Measurements from ENCODE around the gene ARRB1.
"Not testable (repeated sequence)": the region's sequence is repeated elsewhere in the genome, so short reads cannot be mapped to it uniquely, and the experiment has no call there.

The ARRB1 gene

GRCh38 chr11:75369560-75370255 is 18.2 kb upstream of the ARRB1 start:
- DNase-seq: no peak

GRCh38 chr11:75366826-75367225 is 15.4 kb upstream of the ARRB1 start:
- not testable (repeated sequence) for DNase-seq

GRCh38 chr11:75365711-75366181 is 14.3 kb upstream of the ARRB1 start:
- DNase-seq: no peak

- DNase-seq: not testable (repeated sequence)
Observed at GRCh38 chr11:75362285-75362684, 10.8 kb upstream of the ARRB1 start.

- no peak for DNase-seq
Observed at GRCh38 chr11:75356613-75357012, 5.2 kb upstream of the ARRB1 start.

GRCh38 chr11:75355051-75355450 is 3.6 kb upstream of the ARRB1 start:
- no peak for DNase-seq

GRCh38 chr11:75352588-75353206 is 1.2 kb upstream of the ARRB1 start:
- DNase-seq: no peak

GRCh38 chr11:75351791-75352587 is 528 bp upstream of the ARRB1 start:
- peak; percentile 58 for DNase-seq

- peak; percentile 20 for DNase-seq
Observed at GRCh38 chr11:75350743-75351540, 519 bp downstream of the ARRB1 start.

- no peak for DNase-seq
Observed at GRCh38 chr11:75350122-75350742, 1.2 kb downstream of the ARRB1 start.

- no peak for DNase-seq
Observed at GRCh38 chr11:75349521-75350116, 1.8 kb downstream of the ARRB1 start.

- DNase-seq: no peak
Observed at GRCh38 chr11:75347781-75348566, 3.5 kb downstream of the ARRB1 start.

- DNase-seq: no peak
Observed at GRCh38 chr11:75346912-75347647, 4.4 kb downstream of the ARRB1 start.

GRCh38 chr11:75346296-75346695 is 5.2 kb downstream of the ARRB1 start:
- no peak for DNase-seq

- no peak for DNase-seq
Observed at GRCh38 chr11:75345455-75346160, 5.9 kb downstream of the ARRB1 start.

- DNase-seq: peak; percentile 48
Observed at GRCh38 chr11:75344761-75345454, 6.6 kb downstream of the ARRB1 start.

GRCh38 chr11:75344186-75344585 is 7.3 kb downstream of the ARRB1 start:
- DNase-seq: no peak

- no peak for DNase-seq
Observed at GRCh38 chr11:75342966-75343870, 8.2 kb downstream of the ARRB1 start.

Measured in RPMI8226 (cell line).